H1 (cell line): ENCODE results near the gene RGS7BP. TPM values are rescaled to one million over a fixed set of nuclear protein-coding genes. Genes with fewer than 3 reads are reported as not detected.

Experiments used
- CTCF ChIA-PET: fragments of 300-600 bp; sonication (Branson Sonifier 250); formaldehyde crosslinking; loops from one replicate; lab custom pipeline; 2021; ENCODE audit not compliant: partially characterized antibody; lab: Charles Lee
- POLR2A ChIA-PET: fragments of 300-600 bp; sonication (Branson Sonifier 250); formaldehyde crosslinking; loops from one replicate; lab custom pipeline; 2021; ENCODE audit warnings: inconsistent platforms; ENCODE audit not compliant: partially characterized antibody; lab: Charles Lee
- DNase-seq, 2 experiments: peaks; one replicate each; pipeline versions ENCODE4 v3.0.0 to v3.0.0-alpha.2; 2010 to 2022; ENCODE audit warnings: low spot score in 2 of 2, low read depth in 1 of 2, mixed read lengths in 1 of 2
- FAIRE-seq: peaks from 2 replicates; lab custom pipeline; 2011; peaks lifted over from hg19 to GRCh38; lab: Jason Lieb, UNC
- H2AFZ ChIP-seq: 2 replicates; pipeline ENCODE4 v1.8.1; 2012; ENCODE audit warnings: low read length, inconsistent platforms
- H2AK5ac ChIP-seq: 2 replicates; pipeline ENCODE4 v1.6.1; 2013; ENCODE audit warnings: low read depth, low read length
- H2BK120ac ChIP-seq: replicated peaks from 2 replicates; pipeline ENCODE3; 2013; ENCODE audit warnings: low read depth, low read length, inconsistent platforms
- H2BK12ac ChIP-seq: 2 replicates; pipeline ENCODE4 v1.6.1; 2013; ENCODE audit warnings: low read depth, low read length
- H2BK15ac ChIP-seq: 2 replicates; pipeline ENCODE4 v1.6.1; 2013; ENCODE audit warnings: low read length
- H2BK20ac ChIP-seq: 2 replicates; pipeline ENCODE4 v1.6.1; 2013; ENCODE audit warnings: low read length
- H2BK5ac ChIP-seq: 2 replicates; pipeline ENCODE4 v1.6.1; 2013; ENCODE audit warnings: low read depth, low read length
- H3K14ac ChIP-seq: 2 replicates; pipeline ENCODE4 v1.6.1; 2013; ENCODE audit warnings: inconsistent platforms; ENCODE audit not compliant: insufficient read length
- H3K18ac ChIP-seq: 2 replicates; pipeline ENCODE4 v1.6.1; 2013; ENCODE audit warnings: low read length; ENCODE audit errors: extremely low read depth
- H3K23ac ChIP-seq: 2 replicates; pipeline ENCODE4 v1.6.1; 2013; ENCODE audit warnings: inconsistent platforms; ENCODE audit not compliant: insufficient read length
- H3K23me2 ChIP-seq: 2 replicates; pipeline ENCODE4 v1.6.1; 2013; ENCODE audit warnings: low read depth, low read length
- H3K27ac ChIP-seq: 2 replicates; pipeline ENCODE4 v1.6.1; 2011; ENCODE audit warnings: low read depth, low read length, inconsistent platforms
- H3K27me3 ChIP-seq, 4 experiments: replicated peaks in 1 of 4; 1 replicate in 1 of 4; 2 replicates in 3 of 4; pipeline versions ENCODE4 v1.6.1 to v1.8.1; 2011 to 2013; ENCODE audit warnings: low read length in 3 of 4, mild to moderate bottlenecking in 3 of 4, inconsistent platforms in 2 of 4, mixed read lengths in 2 of 4, moderate library complexity in 1 of 4; ENCODE audit not compliant: control insufficient read depth in 3 of 4, insufficient read depth in 3 of 4; ENCODE audit errors: extremely low read depth in 1 of 4
- H3K36me3 ChIP-seq, 4 experiments: 2 replicates each; pipeline versions ENCODE4 v1.6.1 to v1.8.1; 2011 to 2013; ENCODE audit warnings: mild to moderate bottlenecking in 4 of 4, low read length in 3 of 4, moderate library complexity in 2 of 4, control low read depth in 1 of 4, inconsistent platforms in 1 of 4; ENCODE audit not compliant: insufficient read depth in 4 of 4, control insufficient read depth in 2 of 4
- H3K4ac ChIP-seq: replicated peaks from 2 replicates; pipeline ENCODE3; 2013; ENCODE audit warnings: low read length, low read depth, mixed read lengths, inconsistent platforms; ENCODE audit not compliant: insufficient read length
- H3K4me1 ChIP-seq, 4 experiments: replicated peaks in 1 of 4; 1 replicate in 1 of 4; 2 replicates in 3 of 4; pipeline versions ENCODE4 v1.6.1 to v1.8.1; 2011 to 2013; ENCODE audit warnings: low read length in 3 of 4, inconsistent platforms in 2 of 4, mixed read lengths in 1 of 4; ENCODE audit not compliant: insufficient read depth in 4 of 4, control insufficient read depth in 3 of 4
- H3K4me2 ChIP-seq, 2 experiments: 2 replicates each; pipeline versions ENCODE4 v1.6.1 to v1.8.1; 2011 to 2013; ENCODE audit warnings: low read depth in 2 of 2, low read length in 2 of 2, control low read depth in 1 of 2, inconsistent platforms in 1 of 2, mild to moderate bottlenecking in 1 of 2; ENCODE audit not compliant: insufficient read depth in 1 of 2
- H3K4me3 ChIP-seq, 4 experiments: fragments of 200-600, 300-600 bp in 1 of 4; sonication (generic), shearing (Covaris generic), sonication (Bioruptor Twin) in 1 of 4; 2 replicates each; pipeline versions ENCODE4 v1.5.1 to v1.8.1; 2011 to 2016; ENCODE audit warnings: low read length in 4 of 4, low read depth in 3 of 4, control low read depth in 2 of 4, inconsistent platforms in 2 of 4, mild to moderate bottlenecking in 2 of 4, mixed read lengths in 1 of 4, moderate library complexity in 1 of 4; ENCODE audit not compliant: insufficient read depth in 2 of 4; ENCODE audit errors: extremely low read depth in 1 of 4
- H3K56ac ChIP-seq: replicated peaks from 2 replicates; pipeline ENCODE3; 2013; ENCODE audit warnings: low read depth, mild to moderate bottlenecking, mixed read lengths, low read length, inconsistent platforms; ENCODE audit not compliant: insufficient read length
- H3K79me1 ChIP-seq: 2 replicates; pipeline ENCODE4 v1.6.1; 2013; ENCODE audit warnings: low read depth, low read length, control low read depth
- H3K79me2 ChIP-seq, 2 experiments: 2 replicates each; pipeline versions ENCODE4 v1.6.1 to v1.8.1; 2012 to 2013; ENCODE audit warnings: low read length in 2 of 2, mild to moderate bottlenecking in 2 of 2, inconsistent platforms in 1 of 2; ENCODE audit not compliant: insufficient read depth in 2 of 2, control insufficient read depth in 1 of 2
- H3K9ac ChIP-seq, 4 experiments: replicated peaks in 1 of 4; 1 replicate in 1 of 4; 2 replicates in 3 of 4; pipeline versions ENCODE4 v1.6.1 to v1.8.1; 2011 to 2013; ENCODE audit warnings: low read depth in 3 of 4, low read length in 3 of 4, control low read depth in 2 of 4, mild to moderate bottlenecking in 2 of 4, moderate library complexity in 2 of 4, inconsistent platforms in 1 of 4; ENCODE audit errors: extremely low read depth in 1 of 4
- H3K9me3 ChIP-seq, 2 experiments: 2 replicates each; pipeline versions ENCODE4 v1.6.1 to v1.8.1; 2012 to 2013; ENCODE audit warnings: mild to moderate bottlenecking in 2 of 2, moderate library complexity in 2 of 2, control low read depth in 1 of 2, inconsistent platforms in 1 of 2, low read depth in 1 of 2, low read length in 1 of 2, mixed read lengths in 1 of 2; ENCODE audit not compliant: insufficient read depth in 2 of 2
- H4K20me1 ChIP-seq, 2 experiments: replicated peaks in 1 of 2; 2 replicates each; pipeline versions ENCODE3 to v1.8.1; 2011 to 2013; ENCODE audit warnings: inconsistent platforms in 2 of 2, low read length in 2 of 2, mild to moderate bottlenecking in 1 of 2; ENCODE audit not compliant: insufficient read depth in 2 of 2, control insufficient read depth in 1 of 2
- H4K5ac ChIP-seq: 2 replicates; pipeline ENCODE4 v1.6.1; 2013; ENCODE audit warnings: low read length, low read depth, mixed read lengths, inconsistent platforms; ENCODE audit not compliant: insufficient read length
- H4K8ac ChIP-seq: 2 replicates; pipeline ENCODE4 v1.8.0; 2013; ENCODE audit warnings: mild to moderate bottlenecking, moderate library complexity, low read length, inconsistent platforms; ENCODE audit not compliant: insufficient read depth; ENCODE audit errors: extremely low read depth
- H4K91ac ChIP-seq: replicated peaks from 2 replicates; pipeline ENCODE3; 2013; ENCODE audit warnings: low read length, mixed read lengths, inconsistent platforms; ENCODE audit not compliant: insufficient read length
- ATF2 ChIP-seq: IDR thresholded peaks from 2 replicates; pipeline ENCODE4 v1.6.1; 2012; ENCODE audit warnings: low read length, inconsistent platforms
- CBX5 ChIP-seq: fragments of 300-800, 300-1000 bp; sonication (generic); IDR thresholded peaks from 2 replicates; pipeline ENCODE4 v1.7.1; 2016; ENCODE audit warnings: antibody characterized with exemption, low read length, low read depth
- CBX8 ChIP-seq: fragments of 300-800, 300-1000 bp; sonication (generic); IDR thresholded peaks from 2 replicates; pipeline ENCODE4 v1.7.1; 2016; ENCODE audit warnings: low read depth, low read length, borderline replicate concordance
- GABPA ChIP-seq: IDR thresholded peaks from 2 replicates; pipeline ENCODE4 v1.6.1; 2011; ENCODE audit warnings: mild to moderate bottlenecking, low read length, moderate library complexity, borderline replicate concordance; ENCODE audit not compliant: insufficient read depth
- POU5F1 ChIP-seq: IDR thresholded peaks from 2 replicates; pipeline ENCODE4 v1.6.1; 2011; ENCODE audit warnings: low read depth, mild to moderate bottlenecking, low read length, moderate library complexity
- RAD21 ChIP-seq, 2 experiments: IDR thresholded peaks in 1 of 2; conservative IDR thresholded peaks in 1 of 2; 2 replicates each; pipeline ENCODE4 v1.6.1; 2011; ENCODE audit warnings: low read depth in 2 of 2, low read length in 2 of 2, improper control_type of control experiment in 1 of 2, inconsistent platforms in 1 of 2, mild to moderate bottlenecking in 1 of 2, moderate library complexity in 1 of 2
- RFX5 ChIP-seq: IDR thresholded peaks from 2 replicates; pipeline ENCODE4 v1.6.1; 2011; ENCODE audit warnings: low read depth, low read length, improper control_type of control experiment, borderline replicate concordance
- SP1 ChIP-seq: IDR thresholded peaks from 2 replicates; pipeline ENCODE4 v1.6.1; 2011; ENCODE audit warnings: low read depth, low read length
- TAF1 ChIP-seq: IDR thresholded peaks from 2 replicates; pipeline ENCODE4 v1.6.1; 2011; ENCODE audit warnings: mild to moderate bottlenecking, low read depth, low read length
- TCF12 ChIP-seq: IDR thresholded peaks from 2 replicates; pipeline ENCODE4 v1.6.1; 2011; ENCODE audit warnings: low read depth, mild to moderate bottlenecking, low read length
- ZNF274 ChIP-seq: IDR thresholded peaks from 2 replicates; pipeline ENCODE4 v1.7.0; 2012; ENCODE audit warnings: low read length, borderline replicate concordance; ENCODE audit errors: extremely low read depth
- WGBS, 2 experiments: shearing (Covaris generic) in 1 of 2; methylation state at CpG; one replicate each; pipeline versions ENCODE4 v1.1.6 to v1.1.7; 2013 to 2015; ENCODE audit warnings: low lambda C conversion rate in 2 of 2, mixed read lengths in 2 of 2, inconsistent platforms in 1 of 2, low coverage in 1 of 2, missing lambda C conversion rate in 1 of 2; ENCODE audit not compliant: insufficient replicate concordance in 2 of 2, insufficient coverage in 1 of 2, insufficient read length in 1 of 2; ENCODE audit errors: extremely low coverage in 1 of 2, missing lambda C conversion rate in 1 of 2; 5-methylcytosine and 5-hydroxymethylcytosine counted together
- polyA plus RNA-seq, 7 experiments: library from polyadenylated mRNA; depleted of rRNA in 3 of 7; stranded (reverse) in 5 of 7; unstranded in 2 of 7; fragments of >200 nt in 5 of 7; fragments of 200-250 nt in 2 of 7; gene quantifications; 1 replicate in 5 of 7; 2 replicates in 1 of 7; 4 replicates in 1 of 7; pipeline versions ENCODE4 v1.2.1 to v1.2.3, GENCODE V29; 2011 to 2013; ENCODE audit warnings: missing spikeins in 2 of 7, mixed read lengths in 2 of 7
- total RNA-seq: library from RNA; stranded (reverse); fragmentation: NEBNext Ultra II Directional; extraction: Animal tissue kit (Norgen Biotek cat#: 25700); gene quantifications from 2 replicates; pipeline ENCODE4 v1.2.1, GENCODE V29; 2021
- TF ChIP-seq, protein P1 (sequence below): IDR thresholded peaks from 2 replicates; pipeline ENCODE4 v1.6.1; 2011; ENCODE audit warnings: low read depth, mild to moderate bottlenecking, low read length; ENCODE audit not compliant: insufficient read depth

Gene RGS7BP
- total and polyA plus RNA-seq, 2 of the 8 experiments (the other 6 are each of a cell fraction or from before 2014, with no cell fraction given), result 0.65 to 2.3 TPM

DNA sequence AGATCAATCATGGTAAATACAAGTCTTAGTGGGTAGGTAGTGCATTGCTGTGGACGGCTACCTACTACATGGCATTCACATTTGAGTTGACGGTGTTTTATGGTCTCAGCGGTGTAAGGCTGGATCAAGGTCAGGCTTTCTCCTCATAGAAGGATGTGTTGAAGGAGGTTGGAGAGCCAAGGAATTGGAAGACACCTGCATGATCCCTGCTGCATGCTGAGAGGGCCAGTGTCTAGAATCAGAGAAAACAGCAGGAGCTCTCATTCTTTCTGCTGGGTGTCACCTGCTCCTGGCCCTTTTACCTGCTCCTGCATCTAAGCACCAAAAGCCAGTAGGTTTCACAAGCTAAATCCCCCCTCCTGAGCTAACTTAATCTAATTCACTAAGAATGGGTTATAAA, 88.2 kb downstream of the RGS7BP start:
- Histone ChIP-seq H3K27ac (no peak overlapping the region), H4K8ac (no peak overlapping the region), H2BK120ac (no peak overlapping the region), H4K5ac (no peak overlapping the region), H3K4me2 (no peak overlapping the region), H3K9ac (no peak overlapping the region), H3K23me2 (no peaks in the 10 kb centered on the region), H2BK12ac (no peak overlapping the region), H3K36me3 (no peaks in the 10 kb centered on the region), H3K4me3 (no peak overlapping the region), H3K18ac (no peak overlapping the region), H4K91ac (no peak overlapping the region), H3K23ac (no peak overlapping the region), H3K79me1 (no peaks in the 10 kb centered on the region), H3K56ac (no peak overlapping the region), H2BK15ac (no peak overlapping the region), H3K4ac (no peak overlapping the region), H3K79me2 (no peaks in the 10 kb centered on the region), H2BK5ac (no peak overlapping the region), H4K20me1 (no peaks in the 10 kb centered on the region), H2BK20ac (no peak overlapping the region), H2AFZ (no peak overlapping the region), H2AK5ac (no peak overlapping the region), H3K4me1 (peaks cover 0 to 12% (median 2%) of the 10 kb centered on the region in 4 experiments; a peak in 4 of 7 replicates), H3K14ac (no peak overlapping the region), H3K27me3 (no peaks in the 10 kb centered on the region), H3K9me3 (no peaks in the 10 kb centered on the region)
- WGBS, 2 experiments, result 89% methylated on average over 3 of the region's 3 CpGs; no CpG with 5 or more reads in 1 of the 2 experiments
- CTCF ChIA-PET, result interaction anchor here (0.8 to 10.0 kb wide), 13 partner anchors 10 to 519 kb away, joined by 3 to 105 read pairs (median 4); no protein-coding TSS in a partner anchor
- FAIRE-seq (no peak), DNase-seq (no peak)
- POLR2A ChIA-PET, result no interaction called here
- TF ChIP-seq CBX8 (no peak), POU5F1 (no peak), ZNF274 (no peak), TAF1 (no peak), CBX5 (no peak), RFX5 (no peak), ATF2 (no peak), TCF12 (no peak), GABPA (no peak), RAD21 (IDR thresholded peaks at IDR 0.05 in 1 of 2, conservative IDR thresholded peaks at IDR 0.05 in 1 of 2; ENCODE audit: low read depth in 2 of 2, low read length in 2 of 2) (no peak), SP1 (no peak)
- TF ChIP-seq, protein P1, sequence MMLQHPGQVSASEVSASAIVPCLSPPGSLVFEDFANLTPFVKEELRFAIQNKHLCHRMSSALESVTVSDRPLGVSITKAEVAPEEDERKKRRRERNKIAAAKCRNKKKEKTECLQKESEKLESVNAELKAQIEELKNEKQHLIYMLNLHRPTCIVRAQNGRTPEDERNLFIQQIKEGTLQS, result no peak
